ENCODE data around the gene OCSTAMP.

Gene OCSTAMP, protein sequence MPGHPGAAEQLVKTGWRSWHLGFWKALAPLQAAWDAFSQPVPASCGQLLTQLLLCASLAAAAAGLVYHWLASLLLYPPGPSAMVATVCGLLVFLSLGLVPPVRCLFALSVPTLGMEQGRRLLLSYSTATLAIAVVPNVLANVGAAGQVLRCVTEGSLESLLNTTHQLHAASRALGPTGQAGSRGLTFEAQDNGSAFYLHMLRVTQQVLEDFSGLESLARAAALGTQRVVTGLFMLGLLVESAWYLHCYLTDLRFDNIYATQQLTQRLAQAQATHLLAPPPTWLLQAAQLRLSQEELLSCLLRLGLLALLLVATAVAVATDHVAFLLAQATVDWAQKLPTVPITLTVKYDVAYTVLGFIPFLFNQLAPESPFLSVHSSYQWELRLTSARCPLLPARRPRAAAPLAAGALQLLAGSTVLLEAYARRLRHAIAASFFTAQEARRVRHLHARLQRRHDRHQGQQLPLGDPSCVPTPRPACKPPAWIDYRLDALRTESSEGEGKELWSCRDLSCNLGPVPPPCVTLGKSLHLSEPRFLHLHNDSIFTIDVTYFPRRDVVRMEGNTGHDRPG

DNA sequence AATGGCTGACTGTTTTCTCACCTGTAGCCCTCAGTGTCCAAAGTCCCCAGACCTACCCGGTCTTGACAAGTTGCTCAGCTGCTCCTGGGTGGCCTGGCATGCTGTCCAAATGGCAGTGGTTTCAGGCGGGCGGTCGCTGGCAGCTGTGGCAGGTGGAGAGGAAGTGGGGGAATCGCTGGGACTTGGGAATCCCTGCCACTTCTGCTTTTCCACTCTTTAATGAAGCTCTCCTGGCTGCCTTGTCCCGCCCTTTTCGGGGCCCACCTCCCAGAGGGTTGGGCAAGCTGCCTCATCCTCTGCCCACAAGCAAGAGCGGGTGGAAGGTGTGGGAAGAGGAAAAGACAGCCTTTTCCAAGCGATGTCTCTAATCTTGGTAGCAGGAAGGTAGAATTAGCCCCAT, at the start of gene OCSTAMP:
Gene OCSTAMP (minus strand): TSS at position 194 of the 400 bp plus-strand sequence. CDS start 94 bp downstream, at position 100.
- peak; percentile 14 for DNase-seq

DNA sequence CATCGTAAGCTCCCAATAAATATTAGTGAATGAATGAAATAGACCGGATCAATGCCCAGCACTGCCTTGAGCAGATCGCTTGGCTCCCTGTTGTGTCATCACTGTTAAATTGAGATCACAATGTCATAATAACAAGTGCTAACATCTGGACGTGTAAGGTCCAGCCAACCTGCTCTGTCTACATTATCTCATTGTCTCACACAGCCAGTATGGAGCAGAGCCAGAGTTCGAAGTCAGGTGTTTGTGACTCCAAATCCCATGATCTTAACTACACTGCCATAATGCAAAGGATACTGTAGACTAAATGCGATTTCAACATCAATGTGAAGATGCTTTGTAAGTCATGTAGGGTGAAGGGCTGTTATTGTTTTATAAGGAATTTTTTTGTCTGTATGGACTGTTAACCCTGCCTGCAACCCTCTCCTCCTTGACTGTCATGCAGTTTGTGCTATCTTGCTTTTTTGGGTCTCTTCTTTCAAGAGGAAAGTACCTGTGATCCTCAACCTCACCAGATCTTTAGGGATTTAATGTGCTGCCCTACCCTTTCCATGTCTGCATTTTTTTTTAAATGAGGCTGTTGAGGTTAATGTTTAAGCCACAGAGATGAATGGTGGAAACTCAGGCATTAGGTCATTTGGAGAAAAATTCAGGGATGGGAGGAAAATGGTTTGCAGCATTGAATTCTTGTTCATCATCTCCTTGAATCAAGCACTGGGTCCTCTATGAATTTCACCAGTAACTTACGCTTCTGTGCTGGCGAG, 49.0 kb upstream of the OCSTAMP start:
- DNase-seq = peak; percentile 21

DNA sequence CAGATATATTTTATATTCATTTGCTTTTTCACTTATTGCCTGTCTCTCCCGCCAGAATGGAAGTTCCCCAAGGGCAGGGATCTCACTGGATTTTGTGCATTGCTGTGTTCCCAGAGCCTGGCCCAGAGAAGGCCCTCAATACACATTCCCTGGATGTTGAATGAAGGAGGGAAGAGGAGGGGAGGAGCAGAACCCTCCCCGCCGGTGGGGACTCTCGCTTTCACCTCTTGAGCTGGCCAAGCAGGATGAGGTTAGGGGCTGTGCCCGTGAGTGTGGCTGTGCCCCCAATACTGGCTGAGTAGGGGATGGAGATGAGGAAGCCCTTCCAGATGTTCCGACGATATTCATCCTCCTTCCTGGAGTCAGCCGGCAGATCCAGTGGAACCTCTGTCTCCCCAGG, 45.5 kb upstream of the OCSTAMP start:
- no peak for DNase-seq

DNA sequence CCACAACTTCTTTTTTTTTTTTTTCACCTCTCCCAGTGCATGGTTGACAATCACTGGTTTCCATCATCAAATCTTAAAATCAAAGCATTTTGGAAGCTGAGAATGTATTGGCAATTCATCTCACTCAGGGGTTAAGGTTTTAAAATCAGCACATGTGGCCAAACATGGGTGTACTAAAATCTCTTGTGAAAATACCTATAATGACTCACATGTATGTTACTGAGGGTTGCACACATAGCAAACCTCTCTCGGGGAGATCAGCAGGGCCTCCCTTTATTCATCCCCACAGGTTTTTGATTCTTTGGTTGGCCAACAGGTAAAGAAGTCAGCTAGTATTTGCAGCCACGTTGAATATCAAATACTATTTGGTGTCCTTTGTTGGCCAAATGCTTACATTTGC, 44.3 kb upstream of the OCSTAMP start:
- DNase-seq = no peak

DNA sequence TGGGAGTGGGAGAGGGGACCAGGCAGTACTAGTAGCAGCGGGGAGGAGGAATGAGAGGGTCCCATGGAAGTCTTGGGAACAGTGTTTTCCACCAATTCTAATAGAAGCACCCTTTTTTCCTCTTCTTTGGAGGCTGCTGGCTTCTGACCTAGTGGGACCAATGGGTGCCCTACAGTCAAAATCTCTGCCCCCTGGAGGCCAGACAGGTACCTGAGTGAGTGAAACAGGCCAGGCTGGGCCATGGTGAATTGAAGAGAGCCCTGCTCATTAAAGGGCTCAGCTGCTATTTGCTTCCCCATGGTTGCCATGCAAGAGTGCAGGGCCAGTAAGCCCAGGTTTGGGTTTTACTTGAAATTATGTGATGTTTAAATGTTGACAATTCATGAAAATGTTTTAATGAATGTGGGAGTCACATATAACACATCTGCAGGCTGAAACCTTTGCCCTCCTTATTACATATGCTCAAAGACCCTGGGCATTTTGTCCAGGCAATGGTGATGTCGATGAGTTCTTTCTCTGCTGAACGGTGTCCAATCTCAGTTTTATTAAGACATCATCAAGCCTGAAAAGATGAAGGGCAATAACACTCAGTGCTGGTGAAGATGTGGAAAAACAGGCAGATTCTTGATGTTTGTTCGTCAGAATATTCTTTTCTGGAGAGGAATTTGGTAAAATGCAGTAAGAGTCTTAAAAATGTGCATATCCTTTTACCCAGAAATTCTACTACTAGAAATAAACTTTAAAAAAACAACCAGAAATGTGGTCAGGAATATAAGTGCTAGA, 42.3 kb upstream of the OCSTAMP start:
- DNase-seq = peak; percentile 28

DNA sequence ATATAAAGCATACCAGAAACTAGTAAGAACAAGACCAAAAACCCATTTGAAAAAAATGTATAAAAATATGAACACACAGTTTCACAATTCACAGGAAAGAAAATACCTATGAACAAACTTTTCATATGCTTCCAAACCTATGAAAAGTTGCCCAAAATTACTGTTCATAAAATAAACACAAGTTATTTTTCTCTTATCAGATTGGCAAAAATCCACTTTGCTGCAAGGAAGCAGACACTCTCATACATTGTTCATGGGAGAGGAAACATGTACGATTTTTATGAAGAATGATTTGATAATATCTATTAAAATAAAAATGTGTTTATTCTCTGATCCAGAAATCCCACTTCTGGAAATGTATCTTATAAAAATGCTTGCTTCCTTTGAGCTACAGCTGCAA, 40.0 kb upstream of the OCSTAMP start:
- DNase-seq = peak; percentile 27

DNA sequence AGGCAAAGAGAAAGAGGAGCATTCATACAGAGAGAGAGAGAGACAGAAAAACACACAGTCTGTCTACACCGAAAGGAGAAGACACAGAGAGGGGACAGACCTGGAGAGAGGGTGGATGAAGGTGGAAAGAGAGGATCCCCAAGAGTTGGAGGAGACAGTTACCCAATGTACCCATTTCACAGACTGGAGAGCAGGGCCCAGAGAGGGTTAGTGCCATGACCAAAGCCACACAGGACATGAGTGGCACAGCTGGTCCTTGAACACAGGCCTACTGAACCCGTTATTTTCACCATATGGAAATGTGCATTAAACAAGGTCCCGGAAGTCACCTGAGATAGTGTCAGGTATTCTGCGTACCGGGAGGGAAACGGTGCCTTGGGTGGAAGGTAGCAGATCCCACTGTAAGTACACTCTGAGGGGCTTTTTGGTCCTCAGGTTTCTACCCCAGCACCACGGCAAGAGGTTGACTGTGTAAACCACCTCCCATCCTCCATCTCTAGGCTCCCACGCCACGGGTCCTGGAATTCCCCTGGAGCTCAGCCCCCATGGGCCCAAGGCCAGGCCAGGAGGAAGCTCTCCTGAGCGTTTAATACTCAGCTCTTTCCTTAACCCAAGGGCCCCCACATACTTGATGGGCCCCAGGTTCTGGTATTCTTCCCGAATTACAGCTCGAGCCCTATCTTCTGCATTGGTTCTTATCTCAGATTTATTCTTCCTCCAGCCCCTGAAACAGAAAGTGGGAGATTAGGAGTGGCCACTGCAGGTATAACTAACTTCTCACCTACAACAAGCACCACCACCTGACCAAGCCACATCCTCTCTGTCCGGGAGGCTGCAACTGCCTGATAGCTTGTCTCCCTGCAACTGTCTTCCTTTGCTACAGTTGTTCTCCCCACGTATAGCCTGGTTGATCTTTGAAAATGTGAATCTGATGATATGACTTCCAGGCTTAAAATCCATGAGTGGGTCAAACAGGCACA, 38.4 kb upstream of the OCSTAMP start:
- no peak for DNase-seq

DNA sequence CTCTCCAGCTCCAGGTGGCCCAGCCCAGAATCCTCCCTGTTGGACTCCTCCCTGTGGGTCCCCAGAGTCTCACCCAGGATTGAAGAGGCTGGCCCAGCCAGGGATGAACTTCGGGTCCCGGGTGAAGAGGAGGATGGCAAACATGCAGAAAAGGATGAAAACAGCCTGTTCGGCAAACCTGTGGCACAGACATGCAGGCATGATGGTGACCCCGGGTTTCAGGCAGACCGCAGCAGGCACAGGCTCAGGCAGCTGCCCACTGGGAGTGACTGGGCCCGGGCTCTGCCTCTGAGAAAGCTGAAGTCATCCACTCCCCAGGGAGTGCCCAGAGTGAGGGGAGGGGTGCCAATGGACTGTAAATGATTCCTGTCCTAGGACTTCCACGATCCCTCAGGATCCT, 37.5 kb upstream of the OCSTAMP start:
- DNase-seq = no peak

DNA sequence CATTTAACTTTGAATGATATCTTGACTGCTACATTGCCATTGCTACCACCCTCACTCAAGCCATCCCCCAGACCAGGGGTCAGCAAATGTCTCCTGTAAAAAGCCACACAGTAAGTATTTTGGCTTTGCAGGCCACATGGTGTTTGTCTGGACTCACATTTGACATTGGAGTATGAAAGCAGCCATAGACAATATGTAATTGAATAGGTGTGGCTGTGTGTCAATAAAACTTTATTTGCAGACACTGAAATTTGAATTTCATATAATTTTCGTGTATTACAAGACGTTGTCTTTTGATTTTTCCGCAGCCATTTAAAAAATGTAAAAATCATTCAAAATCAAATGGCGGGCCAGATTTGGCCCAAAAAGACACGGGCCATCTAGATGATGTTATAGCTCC, 36.3 kb upstream of the OCSTAMP start:
- DNase-seq = no peak

DNA sequence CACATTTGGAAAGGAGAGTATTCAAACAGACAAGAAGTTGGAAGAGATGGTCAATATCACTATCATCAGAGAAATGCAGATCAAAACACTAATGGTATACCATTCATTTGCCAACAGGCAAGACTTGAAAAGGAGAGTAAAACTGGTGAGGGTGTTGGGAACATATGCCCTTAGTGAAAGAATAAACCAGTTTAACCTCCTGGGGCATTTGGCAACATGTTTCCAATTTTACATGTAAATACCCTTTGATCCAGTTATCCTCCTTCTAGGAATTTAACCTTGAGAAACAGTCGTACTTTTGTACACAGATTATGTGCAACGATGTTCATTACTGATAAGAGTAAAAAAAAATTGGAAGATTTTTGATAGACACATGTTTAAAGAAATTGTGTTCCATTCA, 34.1 kb upstream of the OCSTAMP start:
- DNase-seq = no peak

DNA sequence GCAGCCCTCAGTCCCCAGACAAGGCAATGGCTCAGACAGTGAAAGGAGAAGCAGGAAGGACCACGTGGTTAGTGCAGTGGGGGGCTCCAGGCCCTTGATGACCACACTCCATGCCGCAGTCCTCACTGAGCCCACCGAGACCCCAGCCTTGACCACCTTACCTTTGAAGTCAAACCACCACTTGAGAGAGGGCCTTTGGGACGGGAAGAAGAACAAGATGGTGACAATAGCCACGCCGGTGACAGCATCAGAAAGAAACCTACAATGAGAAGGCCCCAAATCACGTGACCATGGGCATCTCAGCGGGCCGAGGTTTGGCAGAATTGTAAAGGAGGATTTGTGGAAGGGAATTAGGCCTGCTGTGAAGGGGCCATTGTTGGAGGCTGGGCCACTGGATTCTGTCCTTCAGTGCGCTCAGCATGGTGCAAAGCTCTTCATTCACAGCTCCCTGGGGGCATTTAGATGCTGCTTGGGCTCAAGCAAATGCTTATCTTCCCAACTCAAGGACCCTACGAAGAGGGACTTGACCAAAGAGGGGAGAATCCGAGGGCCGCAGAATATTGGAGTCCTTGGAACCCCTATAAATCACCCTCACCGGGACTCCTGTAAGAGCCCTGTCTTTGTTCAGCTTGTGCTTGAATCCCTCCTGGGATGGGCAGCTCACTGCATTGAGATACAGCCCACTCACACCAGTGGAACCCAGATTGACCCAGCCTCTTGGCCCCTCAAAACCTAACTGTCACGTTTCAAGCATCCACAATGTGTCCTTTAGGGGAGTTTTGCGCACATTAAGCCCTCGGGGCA, 33.2 kb upstream of the OCSTAMP start:
- DNase-seq = no peak

DNA sequence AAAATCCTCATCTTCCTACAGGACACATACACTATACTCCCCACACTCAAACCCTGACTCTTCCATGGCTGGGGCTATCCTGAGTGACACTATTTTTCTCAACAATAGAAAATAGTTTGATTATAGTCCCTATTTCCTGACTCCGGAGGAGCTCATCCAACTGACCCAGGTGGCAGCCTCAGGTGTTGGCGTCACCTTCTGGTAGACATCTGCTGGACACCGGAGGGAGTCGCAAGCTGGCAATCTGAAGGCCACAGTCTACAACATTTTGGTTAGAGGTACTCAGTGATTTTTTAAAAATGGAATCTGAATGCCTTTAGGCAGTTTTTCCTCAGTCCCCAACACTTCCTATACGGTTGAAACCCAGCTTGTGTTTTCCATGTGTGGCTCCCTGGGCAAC, 32.2 kb upstream of the OCSTAMP start:
- DNase-seq = no peak

DNA sequence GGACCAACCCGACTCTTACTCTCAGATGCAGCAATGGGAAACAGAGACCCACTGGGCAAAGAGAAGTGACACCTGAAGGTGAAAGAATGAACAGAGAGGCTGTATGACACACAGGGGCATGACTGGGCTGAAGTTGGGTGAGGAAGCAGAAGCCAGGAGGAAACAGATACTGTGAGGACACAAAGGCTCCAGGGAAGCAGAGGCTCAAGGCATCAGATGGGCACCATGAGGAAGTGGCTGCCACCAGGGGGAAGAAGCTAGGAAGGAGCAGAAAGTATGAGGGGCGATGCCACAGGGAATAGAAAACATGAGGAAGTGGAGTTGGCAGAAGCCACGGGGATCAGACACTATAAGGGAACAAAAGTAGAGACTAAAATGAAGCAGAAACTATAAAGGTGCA, 30.9 kb upstream of the OCSTAMP start:
- DNase-seq = no peak

DNA sequence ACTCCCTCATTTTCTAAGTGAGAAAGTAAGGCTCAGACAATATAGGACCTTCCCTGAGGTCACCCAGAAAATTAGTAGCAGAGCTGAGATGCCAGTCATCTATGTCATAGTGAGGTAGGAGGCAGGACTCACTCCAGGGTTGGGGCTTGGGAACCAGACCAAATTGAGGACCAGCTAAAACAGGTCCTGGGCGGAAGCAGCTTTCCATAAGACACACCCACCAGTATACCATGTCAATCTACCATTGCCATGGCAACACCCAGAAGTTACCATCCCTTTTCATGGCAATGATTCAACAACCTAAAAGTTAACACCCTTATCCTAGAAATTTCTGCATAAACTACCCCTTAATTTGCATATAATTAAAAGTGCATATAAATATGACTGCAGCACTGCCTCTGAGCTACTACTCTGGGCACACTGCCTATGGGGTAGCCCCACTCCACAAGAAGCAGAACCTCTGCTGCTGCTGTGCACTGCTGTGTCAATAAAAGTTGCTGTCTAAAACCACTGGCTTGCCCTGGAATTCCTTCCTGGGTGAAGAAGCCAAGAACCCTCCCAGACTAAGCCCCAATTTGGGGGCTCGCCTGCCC, 30.3 kb upstream of the OCSTAMP start:
- DNase-seq = no peak

DNA sequence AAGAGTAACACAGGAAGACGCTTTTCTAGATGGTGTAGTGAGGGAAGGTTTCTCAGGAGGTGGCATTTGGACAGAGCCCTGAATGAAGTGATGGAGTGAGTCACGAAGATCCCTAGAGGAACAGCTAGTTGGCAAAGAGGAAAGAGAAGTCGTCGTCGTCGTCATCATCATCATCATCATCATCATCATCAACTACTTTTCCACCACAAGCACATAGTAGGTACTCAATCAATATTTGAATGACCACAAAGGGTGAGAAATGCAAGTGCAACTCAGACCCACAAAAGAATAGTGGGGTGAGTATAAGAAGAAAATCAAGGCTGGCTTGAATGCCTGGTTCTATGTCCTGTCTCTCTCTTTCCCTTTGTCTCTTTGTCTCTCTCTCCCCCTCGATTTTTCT, 28.3 kb upstream of the OCSTAMP start:
- no peak for DNase-seq

DNA sequence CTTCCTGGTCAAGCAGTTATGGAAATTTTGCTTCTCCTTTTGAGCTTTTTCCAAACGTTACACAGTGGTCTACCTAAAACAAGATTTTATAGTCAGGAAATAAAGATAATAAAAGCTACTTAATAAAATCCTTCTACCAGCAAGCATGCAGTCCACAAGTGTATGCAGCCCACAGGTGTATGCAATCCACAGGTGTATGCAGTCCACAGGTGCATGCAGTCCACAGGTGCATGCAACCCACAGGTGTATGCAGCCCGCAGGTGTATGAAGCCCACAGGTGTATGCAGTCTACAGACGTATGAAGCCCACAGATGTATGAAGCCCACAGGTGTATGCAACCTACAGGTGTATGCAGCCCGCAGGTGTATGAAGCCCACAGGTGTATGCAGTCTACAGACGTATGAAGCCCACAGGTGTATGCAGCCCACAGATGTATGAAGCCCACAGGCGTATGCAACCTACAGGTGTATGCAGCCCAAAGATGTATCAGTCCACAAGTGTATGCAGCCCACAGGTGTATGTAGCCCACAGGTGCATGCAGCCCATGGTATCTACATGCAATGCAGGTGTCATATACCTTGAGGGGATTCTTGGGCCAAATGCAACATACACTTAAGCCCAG, 26.4 kb upstream of the OCSTAMP start:
- DNase-seq = no peak

DNA sequence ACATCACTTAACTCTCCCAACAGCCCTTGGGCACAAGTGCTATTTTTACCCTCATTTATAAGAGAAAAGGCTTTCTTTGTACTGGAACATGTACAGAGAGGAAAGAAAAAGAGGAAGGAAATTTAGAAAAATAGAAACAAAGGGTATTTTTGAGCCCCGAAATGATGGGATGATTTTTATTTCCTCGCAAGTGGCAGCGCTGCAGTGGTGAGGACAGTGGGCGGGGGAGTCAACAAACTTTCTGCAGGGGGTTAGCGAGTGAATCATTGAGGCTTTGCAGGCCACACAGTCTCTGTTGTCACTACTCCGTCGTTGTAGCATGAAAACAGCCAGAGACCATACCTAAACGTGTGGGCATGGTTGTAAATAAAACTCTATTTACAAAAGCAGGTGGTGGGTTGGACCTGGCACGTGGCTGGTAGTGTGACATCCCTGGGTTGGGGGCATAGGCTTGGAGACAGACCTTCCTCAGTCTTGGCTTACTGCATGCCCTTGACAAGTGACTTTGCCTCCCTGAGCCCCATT, 25.5 kb upstream of the OCSTAMP start:
- DNase-seq = no peak

DNA sequence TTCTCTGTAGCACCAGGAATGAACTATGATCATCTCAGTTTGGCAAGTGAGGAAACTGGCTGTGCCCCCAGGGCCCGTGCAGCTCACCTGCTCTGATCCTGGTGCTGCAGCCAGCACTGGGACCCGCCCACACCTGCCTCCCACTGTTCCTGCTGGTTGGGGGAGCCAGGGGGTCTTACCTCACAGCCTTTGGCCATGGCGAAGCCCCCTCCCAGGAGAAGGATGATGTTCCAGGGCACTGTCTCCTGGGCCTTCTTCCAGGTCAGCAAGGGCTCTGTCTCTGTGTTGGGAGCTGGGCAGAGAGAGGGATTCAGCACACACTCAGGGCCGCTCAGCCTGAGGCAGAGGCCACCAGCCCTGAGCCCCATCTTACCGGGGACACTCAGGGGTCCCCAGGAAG, 24.9 kb upstream of the OCSTAMP start:
- DNase-seq = no peak

DNA sequence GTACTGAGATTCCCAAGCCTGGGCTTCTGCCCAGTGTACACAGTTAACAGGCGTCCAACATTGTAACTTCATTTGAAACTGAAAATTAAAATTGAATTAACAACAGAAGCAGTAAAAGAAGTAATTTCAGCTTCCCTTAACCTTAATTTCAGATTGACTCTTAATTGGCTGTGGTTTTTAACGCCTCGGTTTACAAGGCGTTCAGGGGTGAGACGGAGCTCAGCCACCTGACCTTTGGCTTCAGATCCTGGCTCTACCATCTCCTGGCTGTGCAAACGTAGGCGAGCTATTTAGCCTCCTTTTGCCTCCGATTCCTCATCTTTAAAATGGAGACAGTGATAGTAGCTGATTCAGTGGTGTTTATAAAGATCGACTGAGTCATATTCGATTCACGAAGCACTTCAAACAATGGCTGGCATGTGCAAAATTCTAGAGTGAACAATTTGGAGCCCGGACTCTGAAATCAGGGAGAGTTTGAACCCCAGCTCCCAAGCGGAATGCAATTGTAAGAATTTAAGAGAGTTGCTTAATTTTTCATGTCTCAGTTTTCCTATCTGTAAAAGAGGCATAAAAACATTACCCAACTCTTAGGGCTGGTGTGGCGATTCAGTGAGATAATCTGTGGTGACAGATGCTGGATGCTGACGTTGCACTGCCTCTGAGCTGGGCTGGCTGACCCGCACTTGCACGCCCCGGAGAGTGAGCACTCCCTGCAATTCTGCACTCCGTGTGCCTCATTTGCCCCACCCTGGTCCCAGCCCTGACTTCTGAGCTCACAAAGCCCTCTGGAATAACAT, 23.5 kb upstream of the OCSTAMP start:
- DNase-seq = peak; percentile 65

Measured in hematopoietic multipotent progenitor cell treated with erythropoietin and hydrocortisone succinate and interleukin-3 and kit ligand, for 6 days (in vitro differentiated cells).